ENCODE results near the gene MT3.

DNA sequence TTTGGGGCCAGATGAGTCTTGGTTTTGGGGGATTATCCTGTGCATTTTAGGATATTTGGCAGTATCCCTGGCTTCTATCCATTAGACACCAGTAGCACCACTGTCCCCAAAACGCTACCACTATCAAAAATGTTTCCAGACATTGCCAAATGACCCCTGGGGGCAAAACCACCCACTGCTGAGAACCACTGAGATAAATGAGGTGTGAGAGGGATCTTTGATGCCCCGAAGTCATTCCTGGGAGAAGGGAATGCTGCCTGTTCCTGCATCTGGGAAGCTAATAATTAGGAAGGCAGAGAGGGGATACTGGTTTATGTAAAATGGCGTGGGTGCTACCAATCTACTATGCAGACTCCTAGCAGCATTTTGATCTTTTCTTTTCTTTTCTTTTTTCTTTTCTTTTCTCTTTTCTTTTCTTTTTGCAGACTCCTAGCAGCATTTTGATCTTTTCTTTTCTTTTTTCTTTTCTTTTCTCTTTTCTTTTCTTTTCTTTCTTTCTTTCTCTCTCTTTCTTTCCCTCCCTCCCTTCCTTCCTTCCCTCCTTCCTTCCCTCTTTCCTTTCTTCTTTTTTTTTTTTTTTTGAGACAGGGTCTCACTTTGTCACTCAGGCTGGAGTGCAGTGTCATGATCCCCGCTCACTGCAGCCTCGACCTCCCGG, 8.8 kb upstream of the MT3 start:
- TF ChIP-seq, protein P1, sequence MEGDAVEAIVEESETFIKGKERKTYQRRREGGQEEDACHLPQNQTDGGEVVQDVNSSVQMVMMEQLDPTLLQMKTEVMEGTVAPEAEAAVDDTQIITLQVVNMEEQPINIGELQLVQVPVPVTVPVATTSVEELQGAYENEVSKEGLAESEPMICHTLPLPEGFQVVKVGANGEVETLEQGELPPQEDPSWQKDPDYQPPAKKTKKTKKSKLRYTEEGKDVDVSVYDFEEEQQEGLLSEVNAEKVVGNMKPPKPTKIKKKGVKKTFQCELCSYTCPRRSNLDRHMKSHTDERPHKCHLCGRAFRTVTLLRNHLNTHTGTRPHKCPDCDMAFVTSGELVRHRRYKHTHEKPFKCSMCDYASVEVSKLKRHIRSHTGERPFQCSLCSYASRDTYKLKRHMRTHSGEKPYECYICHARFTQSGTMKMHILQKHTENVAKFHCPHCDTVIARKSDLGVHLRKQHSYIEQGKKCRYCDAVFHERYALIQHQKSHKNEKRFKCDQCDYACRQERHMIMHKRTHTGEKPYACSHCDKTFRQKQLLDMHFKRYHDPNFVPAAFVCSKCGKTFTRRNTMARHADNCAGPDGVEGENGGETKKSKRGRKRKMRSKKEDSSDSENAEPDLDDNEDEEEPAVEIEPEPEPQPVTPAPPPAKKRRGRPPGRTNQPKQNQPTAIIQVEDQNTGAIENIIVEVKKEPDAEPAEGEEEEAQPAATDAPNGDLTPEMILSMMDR (conservative IDR thresholded peaks at IDR 0.05 in 1 of 2, IDR thresholded peaks at IDR 0.05 in 1 of 2; ENCODE audit: extremely low read depth in 1 of 2, insufficient read depth in 1 of 2, low read depth in 1 of 2, low read length in 2 of 2): no peak
- TF ChIP-seq EZH2 (IDR thresholded peaks at IDR 0.05; ENCODE audit: borderline replicate concordance, low read length): no peak

Measured in mammary epithelial cell (primary cell).